A673 (cell line): ENCODE results near the gene MICAL3.

Source experiments
- EZH2 ChIP-seq: fragments of 200-600 bp; sonication (generic); IDR thresholded peaks from 2 replicates; pipeline ENCODE4 v1.6.1; 2017; ENCODE audit warnings: borderline replicate concordance, low read depth, mild to moderate bottlenecking, mixed read lengths, antibody characterized with exemption, low read length; ENCODE audit not compliant: poor library complexity, severe bottlenecking
- TF ChIP-seq, protein P1 (sequence below): fragments of 300-800, 200-600 bp; sonication (generic); conservative IDR thresholded peaks from 2 replicates; pipeline ENCODE4 v1.5.1; 2017; ENCODE audit warnings: low read depth, mild to moderate bottlenecking, antibody characterized with exemption, low read length, moderate library complexity, mixed read lengths

DNA sequence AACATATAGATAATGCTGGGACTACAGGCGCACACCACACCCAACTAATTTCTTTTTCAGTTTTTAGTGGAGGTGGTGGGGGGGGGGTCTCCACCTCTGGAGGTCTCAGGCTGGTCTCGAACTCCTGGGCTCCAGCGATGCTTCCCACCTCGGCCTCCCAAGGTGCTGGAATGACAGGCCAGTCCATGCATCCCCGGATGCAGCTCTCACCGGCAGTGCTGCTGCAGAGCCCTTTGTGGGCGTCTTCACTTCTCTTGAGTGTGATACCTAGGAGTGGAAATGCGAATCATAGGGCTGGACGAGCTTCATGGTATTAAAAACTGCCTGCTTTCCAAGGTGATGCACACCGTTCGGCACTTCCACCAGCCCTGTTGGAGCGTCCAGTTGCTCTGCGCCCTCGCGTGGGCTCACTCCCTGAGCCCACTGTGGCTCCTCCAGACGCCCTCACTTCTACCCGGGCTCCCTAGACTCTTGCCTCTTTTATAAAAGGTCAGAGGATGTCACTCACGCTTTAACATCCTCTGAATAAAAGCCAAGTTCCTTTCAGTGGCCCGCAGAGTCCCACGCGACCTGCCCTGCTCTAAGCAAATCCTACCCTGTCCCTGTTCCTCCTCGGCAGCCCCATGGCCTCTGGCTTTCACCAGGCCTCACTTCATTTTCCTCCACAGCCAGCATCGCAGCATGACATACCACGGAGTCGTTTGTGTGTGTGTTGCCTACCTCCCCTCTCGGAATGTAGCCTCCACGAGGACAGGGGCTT, 249.3 kb downstream of the MICAL3 start:
- TF ChIP-seq, protein P1, sequence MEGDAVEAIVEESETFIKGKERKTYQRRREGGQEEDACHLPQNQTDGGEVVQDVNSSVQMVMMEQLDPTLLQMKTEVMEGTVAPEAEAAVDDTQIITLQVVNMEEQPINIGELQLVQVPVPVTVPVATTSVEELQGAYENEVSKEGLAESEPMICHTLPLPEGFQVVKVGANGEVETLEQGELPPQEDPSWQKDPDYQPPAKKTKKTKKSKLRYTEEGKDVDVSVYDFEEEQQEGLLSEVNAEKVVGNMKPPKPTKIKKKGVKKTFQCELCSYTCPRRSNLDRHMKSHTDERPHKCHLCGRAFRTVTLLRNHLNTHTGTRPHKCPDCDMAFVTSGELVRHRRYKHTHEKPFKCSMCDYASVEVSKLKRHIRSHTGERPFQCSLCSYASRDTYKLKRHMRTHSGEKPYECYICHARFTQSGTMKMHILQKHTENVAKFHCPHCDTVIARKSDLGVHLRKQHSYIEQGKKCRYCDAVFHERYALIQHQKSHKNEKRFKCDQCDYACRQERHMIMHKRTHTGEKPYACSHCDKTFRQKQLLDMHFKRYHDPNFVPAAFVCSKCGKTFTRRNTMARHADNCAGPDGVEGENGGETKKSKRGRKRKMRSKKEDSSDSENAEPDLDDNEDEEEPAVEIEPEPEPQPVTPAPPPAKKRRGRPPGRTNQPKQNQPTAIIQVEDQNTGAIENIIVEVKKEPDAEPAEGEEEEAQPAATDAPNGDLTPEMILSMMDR, result no peak
- TF ChIP-seq EZH2, result no peak
